ENCODE results near the gene PHLDA1.

PHLDA1 gene

DNA sequence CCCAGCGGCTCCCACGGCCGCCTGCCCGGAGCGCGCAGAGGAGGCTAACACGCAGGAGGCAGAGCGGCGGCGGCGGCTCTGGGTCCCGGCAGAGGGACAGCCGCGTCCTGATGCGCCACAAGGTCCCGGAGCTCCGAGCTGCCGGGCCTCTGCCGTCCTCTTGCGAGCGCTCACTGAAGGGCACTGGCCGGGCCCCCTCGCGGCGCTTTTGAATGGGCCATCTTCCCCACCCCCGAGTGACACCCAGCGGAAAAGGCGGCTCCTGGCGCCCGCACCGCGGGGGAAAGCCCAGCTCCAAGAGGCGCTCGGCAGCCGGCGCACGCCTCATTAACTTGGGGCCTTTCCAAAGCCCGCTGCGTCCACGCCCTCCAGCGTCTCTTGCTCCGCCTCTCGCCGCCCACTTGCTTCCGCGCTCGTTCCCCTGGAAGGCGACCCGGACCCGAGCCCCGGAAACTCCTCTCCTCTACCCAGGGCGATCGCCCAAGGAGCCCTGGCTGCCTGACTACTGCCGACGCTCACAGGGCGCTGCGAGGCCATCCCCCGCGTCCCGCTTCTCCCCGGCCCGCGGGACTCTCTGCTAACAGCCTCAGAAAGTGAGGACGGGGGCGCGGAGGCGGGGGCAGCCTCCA, at the start of gene PHLDA1:
Gene PHLDA1, minus strand, starts transcription at position 363 of the 629 bp plus-strand sequence.
- DNase-seq (ENCODE audit: insufficient read length, low spot score) (peak; percentile 71), FAIRE-seq (peak; percentile 90)

DNA sequence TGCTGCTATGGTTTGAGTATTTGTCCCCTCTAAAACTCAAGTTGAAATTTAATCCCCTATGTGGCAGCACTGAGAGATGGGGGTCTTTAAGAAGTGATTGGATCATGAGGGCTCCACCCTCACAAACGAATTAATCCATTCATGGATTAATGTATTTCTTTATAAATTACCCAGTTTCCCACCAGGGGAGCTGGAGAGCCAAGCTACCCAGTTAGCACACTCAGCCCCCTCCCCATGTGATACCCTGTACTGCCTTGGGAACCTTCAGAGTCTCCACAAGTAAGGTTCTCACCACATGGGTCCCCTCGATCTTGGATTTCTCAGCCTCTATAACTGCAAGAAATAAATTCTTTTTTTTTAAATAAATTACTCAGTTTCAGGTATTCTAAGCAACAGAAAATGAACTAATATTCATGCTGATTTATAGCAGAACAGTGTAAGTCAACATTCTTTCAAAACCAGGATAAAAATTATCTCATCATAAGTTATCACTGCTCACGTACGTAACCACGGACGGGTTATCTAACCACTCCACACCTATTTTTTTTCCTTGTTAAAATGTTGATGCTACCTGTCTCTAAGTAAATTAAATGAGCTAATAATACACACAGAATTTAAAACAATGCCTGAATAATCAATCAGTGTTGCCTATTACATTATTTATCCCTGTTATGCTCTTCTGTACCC, 49.3 kb upstream of the PHLDA1 start:
- DNase-seq (ENCODE audit: insufficient read length, low spot score) = no peak

DNA sequence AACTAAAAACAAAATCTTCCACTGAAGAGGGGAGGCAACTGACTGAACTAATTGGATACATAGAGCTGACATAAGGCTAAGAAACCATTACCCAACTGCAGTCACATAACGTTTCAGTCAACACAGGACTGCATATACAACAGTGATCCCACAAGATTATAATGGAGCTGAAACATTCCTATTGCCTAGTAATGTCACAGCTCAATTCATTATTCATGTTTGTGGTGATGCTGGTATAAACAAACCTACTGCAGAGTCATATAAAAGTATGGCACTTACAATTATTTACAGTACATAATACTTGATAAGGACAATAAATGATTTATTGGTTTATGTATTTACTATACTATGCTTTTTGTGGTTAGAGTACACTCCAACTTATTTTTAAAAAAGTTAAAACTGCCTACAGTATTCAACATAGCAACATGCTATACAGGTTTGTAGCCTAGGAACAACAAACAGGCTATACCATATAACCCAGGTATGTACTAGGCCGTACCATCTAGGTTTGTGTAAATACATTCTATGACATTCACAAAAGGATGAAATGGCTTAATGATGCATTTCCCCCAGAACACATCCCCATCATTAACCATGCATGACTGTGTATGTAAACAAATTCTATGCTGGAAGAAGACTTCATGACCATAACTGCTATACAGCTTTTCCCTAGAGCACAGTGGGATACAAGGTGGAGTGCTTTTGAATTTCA, 48.6 kb upstream of the PHLDA1 start:
- no peak for DNase-seq (ENCODE audit: insufficient read length, low spot score)
- no peak for FAIRE-seq

More for the DNA sequence above, 49.3 kb upstream of the PHLDA1 start:
- no peak for FAIRE-seq

DNA sequence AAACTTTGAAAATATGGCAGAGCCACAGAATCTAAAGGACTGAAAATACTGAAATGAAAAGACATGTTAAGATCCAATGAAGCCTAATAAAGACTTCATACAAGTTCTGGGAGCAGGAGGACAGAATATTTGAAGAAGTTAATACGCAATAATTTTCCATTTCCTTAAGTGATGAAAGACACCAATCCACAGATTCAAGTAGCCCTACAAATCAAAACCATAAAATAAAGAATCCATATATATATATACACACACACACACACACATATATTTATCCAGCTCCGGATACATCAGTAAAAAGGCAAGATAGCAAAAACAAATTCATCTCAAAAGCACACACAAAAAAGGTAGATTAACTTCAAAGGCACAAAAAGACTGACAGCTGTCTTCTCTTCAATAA, 47.2 kb upstream of the PHLDA1 start:
- no peak for FAIRE-seq
- DNase-seq (ENCODE audit: insufficient read length, low spot score) = no peak

DNA sequence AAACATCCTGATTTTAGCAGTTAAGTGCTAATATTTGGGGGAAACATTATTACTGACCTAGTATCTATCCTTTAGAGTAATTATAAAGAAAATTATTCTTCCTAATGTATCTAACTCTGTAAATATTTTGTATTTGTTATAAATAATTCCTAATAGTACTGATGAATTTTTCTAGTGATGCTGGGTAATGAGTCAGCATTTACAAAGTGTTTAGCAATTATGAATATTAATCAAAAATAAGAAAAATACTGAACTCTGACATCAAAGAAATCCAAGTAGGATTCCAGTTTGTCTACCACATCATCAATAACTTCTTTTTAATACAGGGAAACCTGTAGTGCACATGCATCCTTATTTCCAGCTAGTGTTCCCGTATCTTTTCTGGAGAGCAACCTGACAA, 43.9 kb upstream of the PHLDA1 start:
- no peak for FAIRE-seq
- no peak for DNase-seq (ENCODE audit: insufficient read length, low spot score)

DNA sequence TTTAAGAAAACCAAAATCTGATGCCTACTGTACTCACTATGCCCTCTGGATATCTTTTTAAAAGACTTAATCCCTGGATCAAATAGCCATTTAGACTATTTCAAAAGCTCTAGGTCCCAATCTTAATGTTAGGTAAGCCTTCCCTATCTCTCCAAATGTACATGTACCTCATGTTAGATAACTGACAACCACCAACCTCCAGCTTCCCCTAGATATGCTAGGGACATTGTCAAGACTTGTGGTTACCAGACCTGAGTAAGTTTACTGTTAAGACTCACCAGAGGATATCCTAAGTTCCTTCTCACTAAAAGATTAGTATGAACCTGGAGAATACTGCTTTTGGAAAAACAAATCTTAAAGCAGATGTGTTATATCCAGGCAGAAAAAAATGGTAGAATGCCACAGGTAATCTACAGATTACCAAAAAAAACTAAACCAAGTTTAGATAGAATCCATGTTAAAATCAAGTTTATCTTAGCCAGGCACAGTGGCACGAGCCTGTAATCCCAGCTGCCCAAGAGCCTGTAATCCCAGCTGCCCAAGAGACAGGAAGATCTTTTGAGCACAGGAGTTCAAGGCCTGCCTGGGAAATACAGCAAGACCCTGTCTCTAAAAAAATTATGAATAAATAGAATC, 43.2 kb upstream of the PHLDA1 start:
- DNase-seq (ENCODE audit: insufficient read length, low spot score) = no peak
- no peak for FAIRE-seq

DNA sequence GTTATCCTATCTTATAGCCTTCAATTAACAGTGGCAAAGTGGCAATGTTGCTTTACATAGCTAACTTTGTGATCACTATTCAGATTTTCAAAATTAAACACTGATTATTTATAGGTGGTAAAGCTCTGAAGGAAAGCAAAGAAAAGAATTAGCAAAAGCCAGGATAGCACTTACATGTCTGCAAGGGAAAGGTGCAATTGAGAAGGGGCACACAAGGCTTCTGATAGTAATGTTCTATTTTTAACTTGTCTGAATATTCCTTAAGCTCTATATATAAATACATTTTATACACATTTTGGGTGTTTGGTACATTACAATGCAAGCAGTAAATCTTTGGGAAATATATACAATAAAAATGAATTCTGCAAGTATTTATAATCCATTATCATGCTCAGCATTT, 42.0 kb upstream of the PHLDA1 start:
- no peak for DNase-seq (ENCODE audit: insufficient read length, low spot score)
- FAIRE-seq = no peak

DNA sequence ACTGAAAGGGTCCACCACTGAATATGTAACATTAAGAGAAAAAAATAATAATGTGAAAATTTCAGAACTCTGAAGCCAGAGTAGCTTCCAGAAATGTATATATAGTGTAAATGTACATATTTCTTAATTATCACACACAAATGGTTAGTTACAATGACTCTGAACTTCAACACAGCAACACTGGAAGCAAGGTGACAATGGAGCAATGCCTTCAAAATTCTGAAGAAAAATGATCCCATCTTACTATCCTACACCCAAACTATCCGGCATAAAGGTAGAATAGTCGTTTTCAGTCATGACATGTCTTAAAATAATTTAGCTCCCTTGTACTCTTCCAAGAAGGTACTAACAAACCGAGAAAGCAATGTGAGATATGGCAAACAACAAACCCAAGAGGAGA, 41.0 kb upstream of the PHLDA1 start:
- FAIRE-seq = no peak
- DNase-seq (ENCODE audit: insufficient read length, low spot score) = no peak

DNA sequence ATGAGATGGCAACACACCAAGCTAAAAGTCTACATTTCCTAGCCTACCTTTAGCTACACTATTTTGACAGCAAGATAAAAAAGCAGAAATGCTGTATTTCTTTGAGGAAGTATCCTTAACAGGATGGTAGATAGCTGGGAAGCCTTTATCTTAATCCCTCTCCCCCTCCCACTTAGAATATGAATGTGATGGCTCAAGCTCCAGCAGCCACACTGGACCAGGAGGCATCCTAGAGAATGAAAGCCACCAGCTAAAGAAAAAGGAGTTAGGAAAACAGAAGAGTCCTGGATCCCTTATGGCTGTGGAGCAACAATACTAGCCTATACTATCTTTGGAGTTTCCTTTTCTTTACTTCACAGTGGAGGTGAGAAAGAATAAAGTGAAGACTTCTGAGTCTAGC, 37.8 kb upstream of the PHLDA1 start:
- no peak for FAIRE-seq

DNA sequence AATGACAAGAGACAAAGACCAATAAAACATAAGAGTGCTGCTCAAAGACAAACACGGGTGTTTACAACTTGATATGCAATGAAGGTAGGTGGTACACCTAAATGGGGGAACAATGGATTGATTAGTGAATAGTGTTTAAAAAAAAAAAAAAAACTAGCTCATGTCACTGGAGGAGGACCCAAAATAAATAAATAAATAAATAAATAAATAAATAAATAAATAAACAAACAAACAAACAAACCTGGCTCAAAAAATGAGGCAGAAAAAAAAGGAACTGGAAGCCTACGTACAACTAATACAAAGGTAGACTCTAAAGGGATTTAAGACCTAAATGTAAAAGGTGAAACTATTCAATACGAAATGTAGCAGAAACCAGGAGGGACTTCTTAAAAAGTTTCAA, 34.3 kb upstream of the PHLDA1 start:
- no peak for FAIRE-seq
- DNase-seq (ENCODE audit: insufficient read length, low spot score) = no peak

More for the DNA sequence above, 37.8 kb upstream of the PHLDA1 start:
- no peak for DNase-seq (ENCODE audit: insufficient read length, low spot score)

DNA sequence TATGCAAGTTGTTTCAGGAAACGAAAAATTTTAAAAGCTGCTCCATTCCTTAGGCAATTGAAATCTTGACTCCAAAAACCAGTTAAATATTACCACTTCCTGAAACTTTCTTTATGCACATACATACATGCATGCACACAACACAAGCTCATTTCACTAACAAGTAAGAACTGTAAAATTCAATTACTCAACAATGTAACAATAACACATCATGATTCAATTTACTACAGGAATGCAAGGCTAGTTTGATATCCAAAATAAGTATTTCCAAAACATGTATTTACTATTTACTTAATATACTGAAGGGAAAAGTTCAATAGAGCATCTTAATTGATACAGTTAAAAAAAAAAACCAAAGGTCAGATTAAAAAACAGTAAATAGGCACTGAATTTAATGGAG, 33.3 kb upstream of the PHLDA1 start:
- FAIRE-seq (peak; percentile 54), DNase-seq (ENCODE audit: insufficient read length, low spot score) (no peak)

DNA sequence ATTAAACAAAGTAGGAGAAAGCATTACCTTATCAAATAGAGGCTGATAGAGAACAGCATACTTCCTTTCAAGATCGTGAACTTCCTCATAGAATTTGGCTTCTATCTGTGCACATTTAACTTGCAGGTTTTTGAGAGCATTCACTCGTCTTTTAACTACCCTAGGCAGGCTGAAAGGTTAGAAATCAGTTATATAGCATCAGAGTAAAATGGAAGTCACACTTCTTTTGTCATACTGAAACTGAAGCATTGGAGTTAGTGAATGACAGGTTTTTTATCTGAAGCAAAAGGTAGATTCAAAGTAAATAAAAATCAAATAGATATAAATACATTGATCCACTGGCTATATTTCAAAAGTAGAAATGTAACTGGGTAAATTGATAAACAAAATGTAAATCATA, 28.5 kb upstream of the PHLDA1 start:
- no peak for FAIRE-seq
- no peak for DNase-seq (ENCODE audit: insufficient read length, low spot score)

DNA sequence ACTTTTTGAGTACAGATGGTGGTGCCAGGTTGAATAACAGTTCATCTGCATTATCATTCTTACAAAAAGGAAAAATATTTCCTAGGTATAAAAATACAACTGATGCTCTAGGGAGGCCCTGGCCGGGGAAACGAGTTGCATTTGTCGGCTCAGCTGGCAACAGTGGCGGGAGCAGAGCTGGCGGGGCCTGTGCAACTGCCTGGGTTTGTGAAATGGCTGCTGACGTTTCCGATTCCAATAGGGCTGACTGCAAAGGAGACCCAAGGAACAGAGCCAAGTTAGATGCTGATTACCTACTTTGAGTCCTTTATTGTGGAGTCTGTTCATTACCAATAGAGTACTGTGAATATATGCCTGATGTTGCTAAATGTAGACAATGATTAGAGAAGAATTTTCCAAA, 25.8 kb upstream of the PHLDA1 start:
- no peak for FAIRE-seq
- DNase-seq (ENCODE audit: insufficient read length, low spot score) = no peak

DNA sequence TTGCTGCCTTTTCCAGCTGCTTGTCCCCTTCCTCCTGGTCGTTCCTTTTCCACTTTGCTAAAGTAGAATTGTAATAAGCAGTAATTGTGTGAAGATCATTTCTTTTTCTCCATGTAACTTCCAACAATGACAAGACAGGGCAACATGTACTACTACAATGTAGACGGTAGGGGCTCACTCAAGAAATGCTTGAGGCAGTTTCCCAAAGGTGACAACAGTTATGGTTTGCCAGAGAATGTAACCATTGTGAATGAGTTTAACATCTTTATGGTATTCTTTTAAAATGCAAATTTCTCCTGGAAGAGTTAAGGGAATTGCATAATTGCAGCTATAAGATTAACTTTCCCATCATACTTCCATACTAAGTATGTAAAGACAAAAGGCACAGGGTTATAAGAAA, 23.8 kb upstream of the PHLDA1 start:
- FAIRE-seq = no peak
- DNase-seq (ENCODE audit: insufficient read length, low spot score) = no peak

DNA sequence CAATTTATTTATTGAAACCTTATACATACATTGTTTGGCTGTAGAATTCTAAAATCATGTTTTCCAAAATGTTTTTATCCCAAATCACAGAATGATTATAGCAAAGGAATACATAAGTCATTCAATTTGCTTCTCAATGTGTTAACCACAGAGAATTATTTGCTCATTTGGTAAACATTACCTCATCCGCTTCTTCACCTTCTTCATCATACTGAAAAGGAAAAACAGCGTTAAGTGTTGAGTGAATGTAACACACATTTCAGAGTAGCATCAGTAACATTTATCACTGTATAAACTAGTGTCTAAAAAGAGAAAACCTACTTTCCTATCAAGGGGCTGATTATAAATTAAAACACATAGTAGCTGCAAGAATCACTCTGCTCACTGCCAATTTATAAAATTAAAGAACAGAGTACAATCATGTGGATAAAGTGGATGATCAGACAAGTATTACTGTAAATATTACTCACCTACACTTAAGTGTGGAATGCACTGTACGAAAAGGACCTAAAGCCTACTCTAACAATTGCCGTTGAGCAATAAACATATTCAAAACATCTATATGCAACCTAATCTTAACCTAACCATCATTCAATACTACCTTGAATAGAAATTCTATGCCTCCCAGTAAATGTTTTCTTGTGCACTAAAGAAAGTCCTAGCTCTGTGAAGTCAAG, 18.1 kb upstream of the PHLDA1 start:
- no peak for FAIRE-seq
- DNase-seq (ENCODE audit: insufficient read length, low spot score) = no peak

DNA sequence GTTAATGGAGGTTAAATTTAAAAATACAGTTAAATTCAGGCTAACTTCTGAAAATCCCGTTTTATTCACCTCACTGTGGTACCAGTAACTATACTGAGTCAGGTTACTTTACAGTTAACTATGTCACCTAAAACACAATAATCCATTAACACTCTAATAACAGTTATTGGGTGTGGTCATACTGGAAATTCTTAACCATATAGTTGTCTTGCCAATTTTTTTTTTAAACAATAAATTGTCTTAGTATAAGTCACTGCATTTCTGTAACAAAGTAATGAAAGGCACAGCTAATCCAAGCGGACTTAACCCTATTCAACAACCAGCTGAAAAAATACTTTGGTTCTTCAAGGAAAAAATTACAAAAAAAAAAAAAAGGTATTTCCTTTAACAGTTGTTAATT, 16.2 kb upstream of the PHLDA1 start:
- FAIRE-seq (no peak), DNase-seq (ENCODE audit: insufficient read length, low spot score) (no peak)

DNA sequence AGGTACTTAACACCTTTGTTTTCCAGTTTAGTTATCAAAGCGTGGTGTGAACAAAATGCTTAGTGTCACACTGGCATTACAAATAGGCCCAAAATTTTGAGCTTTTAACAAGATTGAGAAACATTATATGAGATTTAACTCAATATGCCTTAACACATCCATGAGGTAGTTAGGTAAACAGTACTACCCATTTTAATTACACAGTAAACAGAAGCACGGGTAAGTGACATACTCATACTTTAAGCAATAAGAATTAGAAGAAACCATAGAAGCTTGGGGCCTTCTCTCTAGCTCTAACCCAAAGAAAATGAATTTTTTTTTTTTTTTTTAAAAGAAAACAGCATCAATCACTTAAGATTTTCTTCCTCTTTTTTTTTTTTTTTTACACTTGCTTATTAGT, 15.5 kb upstream of the PHLDA1 start:
- no peak for FAIRE-seq
- no peak for DNase-seq (ENCODE audit: insufficient read length, low spot score)

DNA sequence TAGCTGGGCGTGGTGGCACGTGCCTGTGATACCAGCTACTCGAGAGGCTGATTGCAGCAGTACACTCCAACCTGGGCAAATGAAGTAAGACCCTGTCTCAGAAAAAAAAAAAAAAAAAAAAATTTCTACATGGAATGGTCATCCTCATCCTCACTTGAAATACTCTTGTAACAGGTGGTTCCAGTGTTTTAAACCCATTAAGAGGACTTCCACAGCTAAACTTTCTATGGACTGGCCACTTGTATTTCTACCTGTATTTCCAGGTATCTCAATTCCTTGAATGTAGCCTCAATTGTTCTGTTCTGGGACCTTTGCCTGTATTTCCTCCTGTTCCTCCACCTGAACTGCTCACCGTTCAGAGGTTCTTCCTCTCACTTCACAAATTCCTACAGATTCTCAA, 11.8 kb upstream of the PHLDA1 start:
- DNase-seq (ENCODE audit: insufficient read length, low spot score) (no peak), FAIRE-seq (no peak)

DNA sequence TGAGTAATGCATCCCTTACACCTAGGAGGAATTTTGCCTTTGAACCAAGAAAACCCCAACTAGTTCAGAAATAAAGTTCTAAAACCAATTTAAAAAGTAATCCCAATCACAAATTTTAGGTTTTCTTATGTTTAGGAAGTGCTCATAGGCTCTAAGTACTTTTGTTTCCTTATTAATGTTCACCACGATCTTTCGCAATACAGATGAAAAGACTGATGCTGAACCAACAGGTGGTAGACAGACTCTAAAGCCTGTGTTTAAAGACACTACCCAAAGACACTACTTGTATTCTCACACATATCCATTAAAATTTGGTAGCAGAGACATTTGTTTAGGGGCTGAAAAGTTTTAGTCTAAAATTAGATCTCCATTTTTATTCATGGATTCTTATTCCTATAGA, 10.6 kb upstream of the PHLDA1 start:
- no peak for FAIRE-seq
- no peak for DNase-seq (ENCODE audit: insufficient read length, low spot score)

DNA sequence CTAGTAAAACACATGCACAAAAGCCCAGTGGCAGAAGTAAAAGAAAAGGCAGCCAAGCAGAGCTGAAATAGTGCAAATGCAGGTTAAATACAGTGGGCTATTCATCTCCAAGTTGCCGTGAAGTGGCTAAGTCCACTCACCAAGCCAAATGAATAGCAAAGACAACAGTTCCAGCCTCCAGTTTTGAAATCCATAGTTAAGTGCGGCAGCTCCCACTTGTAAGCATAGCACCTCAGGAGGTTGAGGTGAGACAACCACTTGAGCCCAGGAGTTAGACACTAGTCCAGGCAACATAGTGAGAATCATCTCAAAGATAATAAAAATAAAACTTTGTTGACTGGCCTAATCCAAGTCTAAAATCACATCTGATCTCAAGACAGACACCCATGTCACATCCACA, 9.8 kb upstream of the PHLDA1 start:
- DNase-seq (ENCODE audit: insufficient read length, low spot score) (no peak), FAIRE-seq (no peak)

DNA sequence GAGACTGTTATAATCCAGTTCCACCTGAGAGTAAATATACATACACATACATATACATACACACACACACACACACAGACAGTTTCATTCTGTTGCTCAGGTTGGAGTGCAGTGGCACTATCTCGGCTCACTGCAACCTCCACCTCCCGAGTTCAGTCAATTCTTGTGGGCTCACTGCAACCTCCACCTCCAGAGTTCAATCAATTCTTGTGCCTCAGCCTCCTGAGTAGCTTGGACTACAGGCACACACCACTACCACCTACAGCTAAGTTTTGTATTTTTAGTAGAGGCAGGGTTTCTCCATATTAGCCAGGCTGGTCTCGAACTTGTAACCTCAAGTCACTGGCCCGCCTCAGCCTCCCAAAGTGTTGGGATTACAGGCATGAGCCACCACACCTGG, 8.9 kb upstream of the PHLDA1 start:
- FAIRE-seq (no peak), DNase-seq (ENCODE audit: insufficient read length, low spot score) (no peak)

All from GM19239 (cell line).